ENCODE data around the gene PCSK2. TPM values are rescaled to one million over a fixed set of nuclear protein-coding genes. Genes with fewer than 3 reads are reported as not detected.

PCSK2 gene
- total and polyA plus RNA-seq, 2 donors (not counting 3 experiments of a cell fraction or from before 2014, with no cell fraction given): not detected

- Histone ChIP-seq H3K27ac (ENCODE audit: insufficient read depth, low read depth, low read length) (no peak overlapping the region), H3K9me3 (replicated peaks; ENCODE audit: control insufficient read depth, insufficient read depth, low read length) (no peaks in the 10 kb centered on the region), H3K27me3 (ENCODE audit: control insufficient read depth in 2 of 2, insufficient read depth in 2 of 2, low read length in 2 of 2) (no peaks in the 10 kb centered on the region), H3K4me3 (replicated peaks in 1 of 3; ENCODE audit: insufficient read depth in 1 of 3, low read depth in 1 of 3, low read length in 3 of 3) (no peak overlapping the region), H3K79me2 (ENCODE audit: control insufficient read depth, insufficient read depth, low read length) (no peaks in the 10 kb centered on the region), H3K4me1 (ENCODE audit: control insufficient read depth, extremely low read depth, insufficient read depth, low read length) (no peaks in the 10 kb centered on the region), H2AFZ (ENCODE audit: low read depth, low read length) (no peak overlapping the region), H3K4me2 (ENCODE audit: insufficient read depth, low read length) (no peak overlapping the region), H3K36me3 (ENCODE audit: control insufficient read depth in 2 of 2, extremely low read depth in 1 of 2, insufficient read depth in 2 of 2, low read length in 2 of 2) (no peaks in the 10 kb centered on the region), H3K9ac (replicated peaks; ENCODE audit: extremely low read depth, insufficient read depth, low read length) (no peak overlapping the region), H3K9me1 (replicated peaks; ENCODE audit: control insufficient read depth, extremely low read depth, insufficient read depth, low read length) (no peaks in the 10 kb centered on the region), H4K20me1 (replicated peaks; ENCODE audit: control insufficient read depth, extremely low read depth, insufficient read depth, low read length) (no peaks in the 10 kb centered on the region)
- no peak for TF ChIP-seq FOS (IDR thresholded peaks at IDR 0.05; ENCODE audit: borderline replicate concordance, insufficient read depth, low read length)
- TF ChIP-seq GATA2 (IDR thresholded peaks at IDR 0.05; ENCODE audit: insufficient read depth, insufficient read length, low read depth, low read length): no peak
- no peak for TF ChIP-seq POLR2A (IDR thresholded peaks at IDR 0.05; ENCODE audit: low read depth, low read length)
- TF ChIP-seq MAX (IDR thresholded peaks at IDR 0.05; ENCODE audit: insufficient read depth, insufficient read length): no peak
- dilution Hi-C loops (cut with MboI; ENCODE audit: extremely low pct_ligation_motif_present, low sequenced_read_pairs) (no loop called here), intact Hi-C loops (cut with micrococcal nuclease) (no loop called here)
- DNase-seq (ENCODE audit: low read depth, low spot score): no peak
- no peak for FAIRE-seq
- POLR2A ChIA-PET: no interaction called here
- CTCF ChIA-PET: no interaction called here
- BruUV-seq (replicated peaks): no TSS peak
Measured at GRCh38 chr20:17461941-17462340, 235.1 kb downstream of the PCSK2 start.

GRCh38 chr20:17463711-17464110 lies 236.9 kb downstream of the PCSK2 start:
- Histone ChIP-seq H3K79me2 (ENCODE audit: control insufficient read depth, insufficient read depth, low read length) (no peaks in the 10 kb centered on the region), H2AFZ (ENCODE audit: low read depth, low read length) (no peak overlapping the region), H3K36me3 (ENCODE audit: control insufficient read depth in 2 of 2, extremely low read depth in 1 of 2, insufficient read depth in 2 of 2, low read length in 2 of 2) (no peaks in the 10 kb centered on the region), H3K27ac (ENCODE audit: insufficient read depth, low read depth, low read length) (no peak overlapping the region), H3K9me1 (replicated peaks; ENCODE audit: control insufficient read depth, extremely low read depth, insufficient read depth, low read length) (no peaks in the 10 kb centered on the region), H4K20me1 (replicated peaks; ENCODE audit: control insufficient read depth, extremely low read depth, insufficient read depth, low read length) (no peaks in the 10 kb centered on the region), H3K27me3 (ENCODE audit: control insufficient read depth in 2 of 2, insufficient read depth in 2 of 2, low read length in 2 of 2) (no peaks in the 10 kb centered on the region), H3K4me2 (ENCODE audit: insufficient read depth, low read length) (no peak overlapping the region), H3K9ac (replicated peaks; ENCODE audit: extremely low read depth, insufficient read depth, low read length) (no peak overlapping the region), H3K4me3 (replicated peaks in 1 of 3; ENCODE audit: insufficient read depth in 1 of 3, low read depth in 1 of 3, low read length in 3 of 3) (no peak overlapping the region), H3K4me1 (ENCODE audit: control insufficient read depth, extremely low read depth, insufficient read depth, low read length) (no peaks in the 10 kb centered on the region), H3K9me3 (replicated peaks; ENCODE audit: control insufficient read depth, insufficient read depth, low read length) (no peaks in the 10 kb centered on the region)
- ChIA-PET CTCF (no interaction called here), POLR2A (no interaction called here)
- intact Hi-C loops (cut with micrococcal nuclease): no loop called here
- TF ChIP-seq MYC (IDR thresholded peaks at IDR 0.05; ENCODE audit: low read depth, low read length): no peak
- no peak for TF ChIP-seq JUN (IDR thresholded peaks at IDR 0.05; ENCODE audit: borderline replicate concordance, insufficient read depth, insufficient read length, low read depth)
- no peak for TF ChIP-seq FOS (IDR thresholded peaks at IDR 0.05; ENCODE audit: borderline replicate concordance, insufficient read depth, low read length)
- TF ChIP-seq CTCF (IDR thresholded peaks at IDR 0.05; ENCODE audit: extremely low read depth in 1 of 2, insufficient read depth in 1 of 2, low read depth in 1 of 2, low read length in 2 of 2): no peak
- no peak for TF ChIP-seq EZH2 (IDR thresholded peaks at IDR 0.05; ENCODE audit: borderline replicate concordance, low read depth, low read length, severe bottlenecking)
- no peak for TF ChIP-seq MAX (IDR thresholded peaks at IDR 0.05; ENCODE audit: insufficient read depth, insufficient read length)
- TF ChIP-seq POLR2AphosphoS5 (IDR thresholded peaks at IDR 0.05; ENCODE audit: insufficient read depth, low read depth, low read length): no peak
- no peak for TF ChIP-seq GATA2 (IDR thresholded peaks at IDR 0.05; ENCODE audit: insufficient read depth, insufficient read length, low read depth, low read length)
- TF ChIP-seq POLR2A (IDR thresholded peaks at IDR 0.05; ENCODE audit: low read depth, low read length): no peak
- FAIRE-seq (no peak), DNase-seq (ENCODE audit: low read depth, low spot score) (no peak)
- dilution Hi-C loops (cut with MboI; ENCODE audit: extremely low pct_ligation_motif_present, low sequenced_read_pairs): no loop called here
- BruUV-seq (replicated peaks): no TSS peak

All from endothelial cell of umbilical vein (primary cell).